SK-N-SH (cell line): Measurements from ENCODE around the gene MIPEP. TPM values are rescaled to one million over a fixed set of nuclear protein-coding genes. Genes with fewer than 3 reads are reported as not detected.

Experiments
- CTCF ChIA-PET: fragments of 300-600, 350-600 bp; formaldehyde crosslinking; extraction: SDS; loops from one replicate; lab custom pipeline; 2021; lab: Yijun Ruan, JAX
- POLR2A ChIA-PET: fragments of 350-600 bp; sonication (Branson Sonifier 250); formaldehyde crosslinking; extraction: SDS; loops from one replicate; lab custom pipeline; 2020; ENCODE audit warnings: antibody characterized with exemption, inconsistent platforms; lab: Yijun Ruan, JAX
- DNase-seq: peaks from one replicate; pipeline ENCODE4 v3.0.0; 2012
- H2AFZ ChIP-seq: fragments of 200-600 bp; sonication (generic); 2 replicates; pipeline ENCODE4 v1.8.1; 2016; ENCODE audit warnings: antibody characterized with exemption, mild to moderate bottlenecking, low read depth
- H3F3A ChIP-seq: fragments of 200-600 bp; sonication (generic); replicated peaks from 2 replicates; pipeline ENCODE3; 2016; ENCODE audit warnings: antibody characterized with exemption, mild to moderate bottlenecking; ENCODE audit not compliant: insufficient read depth
- H3K27ac ChIP-seq, 2 experiments: fragments of 200-500 bp in 1 of 2; fragments of 200-600 bp in 1 of 2; sonication (Bioruptor generic) in 1 of 2; sonication (generic), shearing (Covaris generic) in 1 of 2; 2 replicates each; pipeline versions ENCODE4 v1.5.1 to v1.6.1; 2014 to 2016; ENCODE audit warnings: low read depth in 2 of 2, inconsistent platforms in 1 of 2, low read length in 1 of 2, mild to moderate bottlenecking in 1 of 2, mixed read lengths in 1 of 2
- H3K27me3 ChIP-seq: fragments of 200-600 bp; sonication (generic), shearing (Covaris generic); 2 replicates; pipeline ENCODE4 v1.6.1; 2016; ENCODE audit warnings: mixed run types; ENCODE audit not compliant: insufficient read depth
- H3K36me3 ChIP-seq, 2 experiments: fragments of 200-500 bp in 1 of 2; fragments of 200-600 bp in 1 of 2; sonication (Bioruptor generic) in 1 of 2; sonication (generic) in 1 of 2; replicated peaks in 1 of 2; 2 replicates each; pipeline versions ENCODE3 to v1.5.1; 2014 to 2016; ENCODE audit warnings: low read length in 1 of 2, mild to moderate bottlenecking in 1 of 2; ENCODE audit not compliant: insufficient read depth in 2 of 2, control insufficient read depth in 1 of 2
- H3K4me1 ChIP-seq, 2 experiments: fragments of 200-500 bp in 1 of 2; fragments of 200-600 bp in 1 of 2; sonication (Bioruptor generic) in 1 of 2; sonication (generic), shearing (Covaris generic) in 1 of 2; 2 replicates each; pipeline versions ENCODE4 v1.5.1 to v1.6.1; 2014 to 2016; ENCODE audit warnings: low read depth in 1 of 2, low read length in 1 of 2, mixed run types in 1 of 2; ENCODE audit not compliant: insufficient read depth in 2 of 2, control insufficient read depth in 1 of 2
- H3K4me2 ChIP-seq: fragments of 200-600 bp; sonication (generic), shearing (Covaris generic); 2 replicates; pipeline ENCODE4 v1.6.1; 2017; ENCODE audit warnings: mixed run types
- H3K4me3 ChIP-seq, 2 experiments: fragments of 200-500 bp in 1 of 2; fragments of 200-600 bp in 1 of 2; sonication (Bioruptor generic) in 1 of 2; sonication (generic), shearing (Covaris generic) in 1 of 2; 2 replicates each; pipeline versions ENCODE4 v1.5.1 to v1.8.1; 2014 to 2016; ENCODE audit warnings: low read depth in 2 of 2, inconsistent platforms in 1 of 2, low read length in 1 of 2, mild to moderate bottlenecking in 1 of 2, mixed read lengths in 1 of 2, moderate library complexity in 1 of 2
- H3K79me2 ChIP-seq: fragments of 200-600 bp; sonication (generic); 2 replicates; pipeline ENCODE4 v1.8.1; 2017; ENCODE audit warnings: mild to moderate bottlenecking; ENCODE audit not compliant: insufficient read depth
- H3K9ac ChIP-seq: fragments of 200-600 bp; sonication (generic); 2 replicates; pipeline ENCODE4 v1.6.1; 2017; ENCODE audit warnings: mixed run types
- H3K9me2 ChIP-seq: fragments of 200-600 bp; sonication (generic); 2 replicates; pipeline ENCODE4 v1.6.1; 2017; ENCODE audit warnings: mixed run types
- H3K9me3 ChIP-seq: fragments of 200-600 bp; sonication (generic); 2 replicates; pipeline ENCODE4 v1.6.1; 2017; ENCODE audit warnings: mixed run types, mild to moderate bottlenecking, moderate library complexity
- H4K20me1 ChIP-seq: fragments of 200-600 bp; sonication (generic); 2 replicates; pipeline ENCODE4 v1.6.1; 2017; ENCODE audit warnings: mild to moderate bottlenecking, mixed run types; ENCODE audit not compliant: insufficient read depth
- CHD2 ChIP-seq: fragments of 150-350 bp; IDR thresholded peaks from 2 replicates; pipeline ENCODE4 v1.6.1; 2018; ENCODE audit warnings: low read length; ENCODE audit not compliant: partially characterized antibody
- ELF1 ChIP-seq: IDR thresholded peaks from 2 replicates; pipeline ENCODE4 v1.4.0; 2012
- EZH2phosphoT487 ChIP-seq: fragments of 200-600 bp; sonication (generic); IDR thresholded peaks from 2 replicates; pipeline ENCODE4 v1.6.1; 2017; ENCODE audit warnings: low read depth, mixed run types, mild to moderate bottlenecking, antibody characterized with exemption, moderate library complexity, borderline replicate concordance
- FOSL2 ChIP-seq: IDR thresholded peaks from 2 replicates; pipeline ENCODE4 v1.4.0; 2012; ENCODE audit warnings: low read depth, mild to moderate bottlenecking, moderate library complexity, borderline replicate concordance
- FOXM1 ChIP-seq: IDR thresholded peaks from 2 replicates; pipeline ENCODE4 v1.4.0; 2012; ENCODE audit warnings: low read depth, mild to moderate bottlenecking
- GABPA ChIP-seq: IDR thresholded peaks from 2 replicates; pipeline ENCODE4 v1.4.0; 2012; ENCODE audit warnings: low read depth, mild to moderate bottlenecking
- JUND ChIP-seq: IDR thresholded peaks from 2 replicates; pipeline ENCODE4 v1.4.0; 2012
- MXI1 ChIP-seq: IDR thresholded peaks from 2 replicates; pipeline ENCODE4 v1.6.1; 2012; ENCODE audit warnings: mild to moderate bottlenecking, low read depth, low read length, improper control_type of control experiment
- NRF1 ChIP-seq: IDR thresholded peaks from 2 replicates; pipeline ENCODE4 v1.6.1; 2012; ENCODE audit warnings: low read depth, mild to moderate bottlenecking, low read length
- RAD21 ChIP-seq: IDR thresholded peaks from 2 replicates; pipeline ENCODE4 v1.6.1; 2012; ENCODE audit warnings: mild to moderate bottlenecking, low read length
- RFX5 ChIP-seq: IDR thresholded peaks from 2 replicates; pipeline ENCODE4 v1.6.1; 2012; ENCODE audit warnings: mild to moderate bottlenecking, improper control_type of control experiment, low read length
- TAF1 ChIP-seq: IDR thresholded peaks from 2 replicates; pipeline ENCODE4 v1.6.1; 2012; ENCODE audit warnings: low read depth, mild to moderate bottlenecking, low read length, moderate library complexity, borderline replicate concordance
- TEAD4 ChIP-seq: IDR thresholded peaks from 2 replicates; pipeline ENCODE4 v1.4.0; 2012; ENCODE audit warnings: mild to moderate bottlenecking, borderline replicate concordance; ENCODE audit not compliant: insufficient read depth
- USF2 ChIP-seq: fragments of 150-350 bp; IDR thresholded peaks from 2 replicates; pipeline ENCODE4 v1.6.1; 2017; ENCODE audit warnings: antibody characterized with exemption, low read length, low read depth, borderline replicate concordance
- WGBS: methylation state at CpG from one replicate; pipeline ENCODE4 v1.1.6; 2017; ENCODE audit warnings: low lambda C conversion rate; 5-methylcytosine and 5-hydroxymethylcytosine counted together
- polyA plus RNA-seq, 3 experiments: library from polyadenylated mRNA; depleted of rRNA; stranded (reverse); fragments of >200 nt; gene quantifications; 2 replicates each; pipeline ENCODE4 v1.2.3, GENCODE V29; 2012
- TF ChIP-seq, protein P1 (sequence below): IDR thresholded peaks from 2 replicates; pipeline ENCODE4 v1.6.1; 2012; ENCODE audit warnings: mild to moderate bottlenecking, low read depth, low read length, moderate library complexity
- TF ChIP-seq, protein P2 (sequence below): fragments of 200-600 bp; sonication (generic); IDR thresholded peaks from 2 replicates; pipeline ENCODE4 v1.6.1; 2017; ENCODE audit warnings: antibody characterized with exemption, mild to moderate bottlenecking, moderate library complexity
- TF ChIP-seq, protein P3 (sequence below): IDR thresholded peaks from 2 replicates; pipeline ENCODE4; 2012

The MIPEP gene
- polyA plus RNA-seq, 1 of the 3 experiments (the other 2 are of a cell fraction): 12.7 TPM

- CTCF ChIA-PET: interaction anchor here (0.9 to 1.6 kb wide), 2 partner anchors 22 to 399 kb away, joined by 3 to 4 read pairs; partner anchors contain the start of gene MIPEP
- Histone ChIP-seq H3K4me3 (no peak overlapping the region), H3K27ac (0 out of 4 replicates have a peak overlapping the region, but pooled peaks of 1 of the 2 experiments have one; percentile 6), H3K9me3 (no peaks in the 10 kb centered on the region), H3K27me3 (no peaks in the 10 kb centered on the region), H3K4me1 (peaks cover 2 to 6% of the 10 kb centered on the region in 2 experiments; a peak in 1 of 4 replicates), H3K36me3 (peaks cover 0 to 2% of the 10 kb centered on the region in 2 experiments), H3K9ac (no peak overlapping the region), H3F3A (peaks cover 12% of the 10 kb centered on the region), H2AFZ (no peak overlapping the region), H3K4me2 (no peak overlapping the region), H4K20me1 (no peaks in the 10 kb centered on the region), H3K79me2 (no peaks in the 10 kb centered on the region), H3K9me2 (no peaks in the 10 kb centered on the region)
- TF ChIP-seq FOSL2: peak; percentile 30; the same call in 1 of the 2 replicates
- TF ChIP-seq TAF1: no peak
- DNase-seq: no peak
- 91% methylated on average over 8 of the region's 8 CpGs for WGBS
- POLR2A ChIA-PET: no interaction called here
Observed at GRCh38 chr13:23867027-23867491, 22.1 kb downstream of the MIPEP start.

DNA sequence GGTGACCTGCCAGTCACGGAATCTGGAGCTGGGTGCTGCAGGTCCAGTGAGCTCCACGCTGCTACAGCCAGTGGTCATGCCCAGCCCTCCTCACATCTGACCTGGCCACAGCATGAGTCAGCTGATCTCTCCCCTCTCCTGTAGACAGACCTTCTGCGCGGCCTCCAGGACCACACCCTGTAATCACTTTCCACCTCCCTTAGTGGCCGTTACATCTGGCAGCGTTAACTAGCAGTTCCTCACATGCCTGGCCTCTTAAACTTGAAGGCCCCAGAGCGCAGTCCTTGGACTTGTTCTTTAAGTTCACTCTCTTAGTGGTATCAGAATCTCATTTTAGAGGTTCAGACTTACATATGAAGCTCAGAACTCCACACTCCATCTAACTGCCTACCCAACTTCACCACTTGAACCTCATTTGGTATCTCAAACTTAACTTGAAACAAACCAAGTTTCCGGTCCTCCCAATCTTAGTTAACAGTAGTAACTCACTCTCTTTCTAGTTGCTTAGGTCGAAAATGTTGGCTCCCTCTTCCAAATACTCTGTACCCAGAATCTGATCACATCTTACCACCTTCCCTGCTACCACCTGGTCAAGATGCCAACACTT lies 22.7 kb downstream of the MIPEP start:
- H3K4me3 ChIP-seq: no peak overlapping the region
- 0 out of 4 replicates have a peak overlapping the region, but pooled peaks of 1 of the 2 experiments have one; percentile 6 for H3K27ac ChIP-seq
- H3K79me2 ChIP-seq: no peaks in the 10 kb centered on the region
- no peaks in the 10 kb centered on the region for H3K9me3 ChIP-seq
- H3K9me2 ChIP-seq: no peaks in the 10 kb centered on the region
- POLR2A ChIA-PET: no interaction called here
- CTCF ChIA-PET: interaction anchor here (0.5 to 1.6 kb wide), 4 partner anchors 23 to 399 kb away, joined by 3 to 4 read pairs (median 3); partner anchors contain the start of gene MIPEP
- peaks cover 2 to 6% of the 10 kb centered on the region in 2 experiments; a peak in 1 of 4 replicates for H3K4me1 ChIP-seq
- H4K20me1 ChIP-seq: no peaks in the 10 kb centered on the region
- H3K9ac ChIP-seq: no peak overlapping the region
- H2AFZ ChIP-seq: no peak overlapping the region; the same call in 1 of the 2 replicates
- H3F3A ChIP-seq: peaks cover 12% of the 10 kb centered on the region
- TF ChIP-seq FOSL2 (no peak), ELF1 (no peak), EZH2phosphoT487 (no peak), USF2 (no peak), TEAD4 (no peak), FOXM1 (no peak), MXI1 (no peak), GABPA (no peak), RAD21 (no peak), NRF1 (no peak), RFX5 (no peak), JUND (no peak), CHD2 (no peak)
- TF ChIP-seq, protein P1, sequence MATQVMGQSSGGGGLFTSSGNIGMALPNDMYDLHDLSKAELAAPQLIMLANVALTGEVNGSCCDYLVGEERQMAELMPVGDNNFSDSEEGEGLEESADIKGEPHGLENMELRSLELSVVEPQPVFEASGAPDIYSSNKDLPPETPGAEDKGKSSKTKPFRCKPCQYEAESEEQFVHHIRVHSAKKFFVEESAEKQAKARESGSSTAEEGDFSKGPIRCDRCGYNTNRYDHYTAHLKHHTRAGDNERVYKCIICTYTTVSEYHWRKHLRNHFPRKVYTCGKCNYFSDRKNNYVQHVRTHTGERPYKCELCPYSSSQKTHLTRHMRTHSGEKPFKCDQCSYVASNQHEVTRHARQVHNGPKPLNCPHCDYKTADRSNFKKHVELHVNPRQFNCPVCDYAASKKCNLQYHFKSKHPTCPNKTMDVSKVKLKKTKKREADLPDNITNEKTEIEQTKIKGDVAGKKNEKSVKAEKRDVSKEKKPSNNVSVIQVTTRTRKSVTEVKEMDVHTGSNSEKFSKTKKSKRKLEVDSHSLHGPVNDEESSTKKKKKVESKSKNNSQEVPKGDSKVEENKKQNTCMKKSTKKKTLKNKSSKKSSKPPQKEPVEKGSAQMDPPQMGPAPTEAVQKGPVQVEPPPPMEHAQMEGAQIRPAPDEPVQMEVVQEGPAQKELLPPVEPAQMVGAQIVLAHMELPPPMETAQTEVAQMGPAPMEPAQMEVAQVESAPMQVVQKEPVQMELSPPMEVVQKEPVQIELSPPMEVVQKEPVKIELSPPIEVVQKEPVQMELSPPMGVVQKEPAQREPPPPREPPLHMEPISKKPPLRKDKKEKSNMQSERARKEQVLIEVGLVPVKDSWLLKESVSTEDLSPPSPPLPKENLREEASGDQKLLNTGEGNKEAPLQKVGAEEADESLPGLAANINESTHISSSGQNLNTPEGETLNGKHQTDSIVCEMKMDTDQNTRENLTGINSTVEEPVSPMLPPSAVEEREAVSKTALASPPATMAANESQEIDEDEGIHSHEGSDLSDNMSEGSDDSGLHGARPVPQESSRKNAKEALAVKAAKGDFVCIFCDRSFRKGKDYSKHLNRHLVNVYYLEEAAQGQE: no peak
- TF ChIP-seq, protein P2, sequence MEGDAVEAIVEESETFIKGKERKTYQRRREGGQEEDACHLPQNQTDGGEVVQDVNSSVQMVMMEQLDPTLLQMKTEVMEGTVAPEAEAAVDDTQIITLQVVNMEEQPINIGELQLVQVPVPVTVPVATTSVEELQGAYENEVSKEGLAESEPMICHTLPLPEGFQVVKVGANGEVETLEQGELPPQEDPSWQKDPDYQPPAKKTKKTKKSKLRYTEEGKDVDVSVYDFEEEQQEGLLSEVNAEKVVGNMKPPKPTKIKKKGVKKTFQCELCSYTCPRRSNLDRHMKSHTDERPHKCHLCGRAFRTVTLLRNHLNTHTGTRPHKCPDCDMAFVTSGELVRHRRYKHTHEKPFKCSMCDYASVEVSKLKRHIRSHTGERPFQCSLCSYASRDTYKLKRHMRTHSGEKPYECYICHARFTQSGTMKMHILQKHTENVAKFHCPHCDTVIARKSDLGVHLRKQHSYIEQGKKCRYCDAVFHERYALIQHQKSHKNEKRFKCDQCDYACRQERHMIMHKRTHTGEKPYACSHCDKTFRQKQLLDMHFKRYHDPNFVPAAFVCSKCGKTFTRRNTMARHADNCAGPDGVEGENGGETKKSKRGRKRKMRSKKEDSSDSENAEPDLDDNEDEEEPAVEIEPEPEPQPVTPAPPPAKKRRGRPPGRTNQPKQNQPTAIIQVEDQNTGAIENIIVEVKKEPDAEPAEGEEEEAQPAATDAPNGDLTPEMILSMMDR: no peak
- TF ChIP-seq, protein P3, sequence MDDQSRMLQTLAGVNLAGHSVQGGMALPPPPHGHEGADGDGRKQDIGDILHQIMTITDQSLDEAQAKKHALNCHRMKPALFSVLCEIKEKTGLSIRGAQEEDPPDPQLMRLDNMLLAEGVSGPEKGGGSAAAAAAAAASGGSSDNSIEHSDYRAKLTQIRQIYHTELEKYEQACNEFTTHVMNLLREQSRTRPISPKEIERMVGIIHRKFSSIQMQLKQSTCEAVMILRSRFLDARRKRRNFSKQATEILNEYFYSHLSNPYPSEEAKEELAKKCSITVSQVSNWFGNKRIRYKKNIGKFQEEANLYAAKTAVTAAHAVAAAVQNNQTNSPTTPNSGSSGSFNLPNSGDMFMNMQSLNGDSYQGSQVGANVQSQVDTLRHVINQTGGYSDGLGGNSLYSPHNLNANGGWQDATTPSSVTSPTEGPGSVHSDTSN: no peak
- H3K27me3 ChIP-seq: no peaks in the 10 kb centered on the region
- 90% methylated on average over 8 of the region's 9 CpGs for WGBS
- DNase-seq: no peak
- peaks cover 2% of the 10 kb centered on the region in 2 experiments for H3K36me3 ChIP-seq
- no peak overlapping the region for H3K4me2 ChIP-seq
